HCT116 (cell line): ENCODE measurements around the gene FCER1G. TPM values are rescaled to one million over a fixed set of nuclear protein-coding genes. Genes with fewer than 3 reads are reported as not detected.

Source experiments
- ATAC-seq: fragments of 200-7000 bp; cut with Tn5 transposase; 2 replicates; pipeline ENCODE4 v1.9.1; 2020; ENCODE audit warnings: mild to moderate bottlenecking, moderate library complexity
- BruUV-seq: library from RNA; stranded (reverse); fragments of 400-500 nt; replicated peaks from 2 replicates; lab custom pipeline; 2021; lab: Mats Ljungman, UMichigan
- CTCF ChIA-PET: fragments of 300-600 bp; sonication (Branson Sonifier 250); formaldehyde crosslinking; loops from one replicate; lab custom pipeline; 2021; ENCODE audit warnings: antibody characterized with exemption; lab: Charles Lee
- POLR2A ChIA-PET: fragments of 300-600, 350-600 bp; sonication (Branson Sonifier 250); formaldehyde crosslinking; loops from one replicate; lab custom pipeline; 2021; ENCODE audit warnings: antibody characterized with exemption; lab: Charles Lee
- RAD21 ChIA-PET, 2 experiments: fragments of 300-600 bp; sonication (Branson Sonifier 250); formaldehyde crosslinking; loops; one replicate each; lab custom pipeline; 2023; ENCODE audit warnings: low total read pairs in 2 of 2; ENCODE audit not compliant: uncharacterized antibody in 2 of 2, unreplicated experiment in 2 of 2, low non-redundant PET in 1 of 2; lab: Charles Lee
- DNase-seq: peaks from one replicate; pipeline ENCODE4 v3.0.0-alpha.2; 2010; ENCODE audit warnings: low read depth, low spot score
- H2AFZ ChIP-seq: fragments of 200-600 bp; shearing (Covaris generic), sonication (generic); 2 replicates; pipeline ENCODE4 v1.6.1; 2017; ENCODE audit warnings: low read depth, mixed run types, mixed read lengths, antibody characterized with exemption, low read length; ENCODE audit not compliant: poor library complexity, severe bottlenecking
- H3K27ac ChIP-seq: 2 replicates; pipeline ENCODE4 v1.5.1; 2012; ENCODE audit warnings: low read depth, low read length
- H3K27me3 ChIP-seq: fragments of 200-600 bp; sonication (generic); 2 replicates; pipeline ENCODE4 v1.6.1; 2016; ENCODE audit warnings: mixed run types, low read length, mixed read lengths; ENCODE audit not compliant: insufficient read depth
- H3K36me3 ChIP-seq, 2 experiments: fragments of 200-500 bp in 1 of 2; fragments of 200-600 bp in 1 of 2; sonication (Bioruptor generic) in 1 of 2; sonication (generic) in 1 of 2; 2 replicates each; pipeline versions ENCODE4 v1.5.1 to v1.6.1; 2014 to 2016; ENCODE audit warnings: low read length in 2 of 2, inconsistent platforms in 1 of 2, mixed read lengths in 1 of 2, mixed run types in 1 of 2; ENCODE audit not compliant: insufficient read depth in 2 of 2, control insufficient read depth in 1 of 2
- H3K4me1 ChIP-seq, 2 experiments: fragments of 200-600 bp in 1 of 2; sonication (generic) in 1 of 2; 2 replicates each; pipeline versions ENCODE4 v1.5.1 to v1.6.1; 2012 to 2017; ENCODE audit warnings: low read length in 2 of 2, inconsistent platforms in 1 of 2, mild to moderate bottlenecking in 1 of 2, mixed read lengths in 1 of 2, mixed run types in 1 of 2, moderate library complexity in 1 of 2; ENCODE audit not compliant: insufficient read depth in 2 of 2, control insufficient read depth in 1 of 2
- H3K4me2 ChIP-seq: fragments of 200-600 bp; sonication (generic); 2 replicates; pipeline ENCODE4 v1.6.1; 2017; ENCODE audit warnings: mixed run types, low read length, mixed read lengths
- H3K4me3 ChIP-seq, 2 experiments: fragments of 200-600 bp in 1 of 2; sonication (generic) in 1 of 2; replicated peaks in 1 of 2; 2 replicates each; pipeline ENCODE4 v1.5.1; 2011 to 2016; ENCODE audit warnings: low read length in 2 of 2, control low read depth in 1 of 2, low read depth in 1 of 2, mild to moderate bottlenecking in 1 of 2, mixed read lengths in 1 of 2, mixed run types in 1 of 2
- H3K79me2 ChIP-seq: fragments of 200-600 bp; sonication (generic); 2 replicates; pipeline ENCODE4 v1.6.1; 2017; ENCODE audit warnings: mild to moderate bottlenecking, mixed run types, low read length, moderate library complexity, mixed read lengths; ENCODE audit not compliant: insufficient read depth
- H3K9ac ChIP-seq: fragments of 200-600 bp; sonication (generic); 2 replicates; pipeline ENCODE4 v1.6.1; 2016; ENCODE audit warnings: low read length, mixed read lengths
- H3K9me2 ChIP-seq: fragments of 200-600 bp; sonication (generic), shearing (Covaris generic); 2 replicates; pipeline ENCODE4 v1.6.1; 2017; ENCODE audit warnings: mixed run types, mild to moderate bottlenecking, moderate library complexity; ENCODE audit not compliant: insufficient read depth
- H3K9me3 ChIP-seq, 2 experiments: fragments of 200-500 bp in 1 of 2; fragments of 200-600 bp in 1 of 2; sonication (Bioruptor generic) in 1 of 2; sonication (generic) in 1 of 2; 2 replicates each; pipeline ENCODE4 v1.6.1; 2014 to 2017; ENCODE audit warnings: low read length in 2 of 2, mixed read lengths in 2 of 2, inconsistent platforms in 1 of 2, low read depth in 1 of 2, mild to moderate bottlenecking in 1 of 2, mixed run types in 1 of 2, moderate library complexity in 1 of 2; ENCODE audit not compliant: control insufficient read depth in 1 of 2, insufficient read depth in 1 of 2
- H4K20me1 ChIP-seq: fragments of 200-600 bp; sonication (generic), shearing (Covaris generic); 2 replicates; pipeline ENCODE4 v1.6.1; 2017; ENCODE audit warnings: mixed run types, mild to moderate bottlenecking, moderate library complexity; ENCODE audit not compliant: insufficient read depth
- CEBPB ChIP-seq: IDR thresholded peaks from 2 replicates; pipeline ENCODE4 v1.6.1; 2012; ENCODE audit warnings: low read depth
- FOSL1 ChIP-seq: IDR thresholded peaks from 2 replicates; pipeline ENCODE4 v1.6.1; 2012; ENCODE audit warnings: low read depth
- JUND ChIP-seq: IDR thresholded peaks from 2 replicates; pipeline ENCODE4 v1.6.1; 2012
- SP1 ChIP-seq: IDR thresholded peaks from 2 replicates; pipeline ENCODE4 v1.6.1; 2012; ENCODE audit warnings: low read depth
- SRF ChIP-seq: IDR thresholded peaks from 2 replicates; pipeline ENCODE4 v1.6.1; 2012; ENCODE audit warnings: low read depth
- YY1 ChIP-seq: IDR thresholded peaks from 2 replicates; pipeline ENCODE4 v1.6.1; 2011; ENCODE audit warnings: low read length, low read depth, moderate library complexity, mild to moderate bottlenecking; ENCODE audit not compliant: insufficient replicate concordance; ENCODE audit errors: extremely low read depth
- intact Hi-C: fragments of 100-400 bp; cut with micrococcal nuclease; formaldehyde crosslinking; loops from 2 replicates; pipeline ENCODE4 v1.10.0; 2022
- total RNA-seq: library from RNA; stranded (reverse); gene quantifications from one replicate; pipeline ENCODE4 v1.2.1, GENCODE V29; 2021; ENCODE audit not compliant: unreplicated experiment
- TF ChIP-seq, protein P1 (sequence below): IDR thresholded peaks from 2 replicates; pipeline ENCODE4 v1.6.1; 2012
- TF ChIP-seq, protein P2 (sequence below), 3 experiments: fragments of 200-600 bp in 1 of 3; sonication (generic) in 1 of 3; IDR thresholded peaks in 2 of 3; conservative IDR thresholded peaks in 1 of 3; 2 replicates each; pipeline ENCODE4 v1.5.1; 2012 to 2017; ENCODE audit warnings: low read depth in 2 of 3, low read length in 2 of 3, antibody characterized with exemption in 1 of 3, borderline replicate concordance in 1 of 3, control low read depth in 1 of 3, mild to moderate bottlenecking in 1 of 3, mixed read lengths in 1 of 3, mixed run types in 1 of 3, moderate library complexity in 1 of 3; ENCODE audit not compliant: insufficient read depth in 1 of 3

The FCER1G gene
- total RNA-seq, 1 experiment from 2014 or later, result 0.86 TPM

DNA sequence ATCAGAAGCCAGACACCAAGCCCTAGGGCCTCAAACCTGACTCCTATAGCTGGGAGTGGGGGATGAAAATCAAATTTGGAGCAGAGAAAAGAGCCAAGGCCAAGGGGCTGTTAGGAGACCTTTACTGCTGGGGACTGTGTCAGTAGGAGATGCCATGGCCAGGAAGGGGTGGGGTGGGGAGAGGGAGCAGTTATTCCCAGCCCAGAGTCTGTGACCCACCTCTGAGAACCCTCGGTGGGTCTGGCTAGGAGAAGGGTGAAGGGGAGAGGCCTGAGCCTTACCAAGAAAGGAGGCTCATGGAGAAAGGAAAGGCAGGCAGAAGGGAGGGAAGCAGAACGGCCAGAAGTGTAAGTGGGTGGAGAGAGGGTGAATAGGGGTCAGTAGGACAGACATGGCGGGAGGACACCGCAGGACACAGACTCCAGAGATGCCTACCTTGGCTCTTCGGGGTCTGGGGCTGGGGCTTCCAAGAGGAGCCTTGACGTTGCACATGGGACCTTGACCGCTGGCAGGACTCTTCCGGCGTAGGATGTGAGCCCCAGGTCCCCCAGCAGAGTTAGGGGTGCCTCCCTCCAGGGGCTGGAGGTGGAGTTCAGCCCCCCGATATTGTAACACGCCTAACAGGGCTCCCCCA is 17.4 kb upstream of the FCER1G start (continued):
- TF ChIP-seq FOSL1, result no peak
- TF ChIP-seq, protein P1, sequence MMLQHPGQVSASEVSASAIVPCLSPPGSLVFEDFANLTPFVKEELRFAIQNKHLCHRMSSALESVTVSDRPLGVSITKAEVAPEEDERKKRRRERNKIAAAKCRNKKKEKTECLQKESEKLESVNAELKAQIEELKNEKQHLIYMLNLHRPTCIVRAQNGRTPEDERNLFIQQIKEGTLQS, result no peak
- TF ChIP-seq CEBPB, result no peak

DNA sequence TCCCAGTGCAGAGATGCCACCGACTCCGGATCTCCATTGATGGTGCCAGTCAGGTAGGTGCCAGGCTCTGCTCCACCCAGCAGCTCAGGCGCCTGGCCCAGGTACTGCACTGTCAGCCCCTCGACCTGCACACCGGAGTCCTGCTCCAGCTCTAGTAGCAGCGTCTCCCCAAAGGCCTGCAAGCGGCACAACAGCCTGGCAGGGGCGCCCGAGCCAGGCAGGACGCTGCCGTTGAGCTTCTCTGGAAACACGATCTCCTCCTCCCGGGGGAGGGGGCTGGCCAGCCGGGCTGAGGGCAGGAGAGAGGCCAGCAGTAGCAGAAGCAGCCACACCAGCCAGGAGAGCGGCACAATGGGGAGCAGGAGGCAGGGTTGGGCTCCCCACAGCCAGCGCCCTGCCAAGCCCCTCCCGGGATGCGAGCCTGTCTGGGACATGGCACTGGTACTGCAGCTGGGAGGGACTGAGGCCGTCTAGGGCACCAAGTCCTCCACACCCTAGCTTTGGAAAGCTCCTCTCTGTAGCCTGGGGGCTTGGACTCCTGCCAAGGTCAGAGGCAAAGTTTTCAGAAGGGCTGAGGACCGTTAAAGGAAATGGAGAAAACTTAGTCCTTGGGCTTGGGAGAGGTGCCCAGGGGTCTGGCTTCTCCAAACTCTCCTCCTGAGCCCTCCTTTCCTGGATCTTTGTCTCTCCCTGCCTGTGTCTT is 16.8 kb upstream of the FCER1G start:
- H3K9ac ChIP-seq, result no peak overlapping the region
- no peak overlapping the region for H3K27ac ChIP-seq
- H3K4me1 ChIP-seq, result peaks cover 6 to 33% of the 10 kb centered on the region in 2 experiments; a peak in 3 of 4 replicates
- ATAC-seq, result no peak
- no peaks in the 10 kb centered on the region for H3K9me3 ChIP-seq
- H3K9me2 ChIP-seq, result no peaks in the 10 kb centered on the region
- no peak overlapping the region for H3K4me3 ChIP-seq
- TF ChIP-seq SP1 (no peak), YY1 (no peak), FOSL1 (no peak), JUND (no peak), SRF (no peak)
- TF ChIP-seq, protein P2, sequence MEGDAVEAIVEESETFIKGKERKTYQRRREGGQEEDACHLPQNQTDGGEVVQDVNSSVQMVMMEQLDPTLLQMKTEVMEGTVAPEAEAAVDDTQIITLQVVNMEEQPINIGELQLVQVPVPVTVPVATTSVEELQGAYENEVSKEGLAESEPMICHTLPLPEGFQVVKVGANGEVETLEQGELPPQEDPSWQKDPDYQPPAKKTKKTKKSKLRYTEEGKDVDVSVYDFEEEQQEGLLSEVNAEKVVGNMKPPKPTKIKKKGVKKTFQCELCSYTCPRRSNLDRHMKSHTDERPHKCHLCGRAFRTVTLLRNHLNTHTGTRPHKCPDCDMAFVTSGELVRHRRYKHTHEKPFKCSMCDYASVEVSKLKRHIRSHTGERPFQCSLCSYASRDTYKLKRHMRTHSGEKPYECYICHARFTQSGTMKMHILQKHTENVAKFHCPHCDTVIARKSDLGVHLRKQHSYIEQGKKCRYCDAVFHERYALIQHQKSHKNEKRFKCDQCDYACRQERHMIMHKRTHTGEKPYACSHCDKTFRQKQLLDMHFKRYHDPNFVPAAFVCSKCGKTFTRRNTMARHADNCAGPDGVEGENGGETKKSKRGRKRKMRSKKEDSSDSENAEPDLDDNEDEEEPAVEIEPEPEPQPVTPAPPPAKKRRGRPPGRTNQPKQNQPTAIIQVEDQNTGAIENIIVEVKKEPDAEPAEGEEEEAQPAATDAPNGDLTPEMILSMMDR (IDR thresholded peaks at IDR 0.05 in 2 of 3, conservative IDR thresholded peaks at IDR 0.05 in 1 of 3; ENCODE audit: borderline replicate concordance in 1 of 3, insufficient read depth in 1 of 3, low read depth in 2 of 3, low read length in 2 of 3), result no peak
- ChIA-PET POLR2A (no interaction called here), RAD21 (no interaction called here), CTCF (interaction anchor here (1.0 to 1.6 kb wide), 2 partner anchors 17 to 242 kb away, joined by 3 to 4 read pairs; no protein-coding TSS in a partner anchor)
- H3K79me2 ChIP-seq, result peaks cover 11% of the 10 kb centered on the region
- no peak for DNase-seq
- H4K20me1 ChIP-seq, result no peaks in the 10 kb centered on the region
- H3K4me2 ChIP-seq, result no peak overlapping the region
- BruUV-seq, result no TSS peak
- intact Hi-C loops, result no loop called here
- 0 out of 4 replicates have a peak, but pooled peaks cover 0 to 1% of the 10 kb centered on the region in 2 experiments for H3K36me3 ChIP-seq
- H2AFZ ChIP-seq, result no peak overlapping the region
- H3K27me3 ChIP-seq, result no peaks in the 10 kb centered on the region
